ENCODE measurements around the gene RNF31. TPM values are rescaled to one million over a fixed set of nuclear protein-coding genes. Genes with fewer than 3 reads are reported as not detected.
A peak's percentile ranks its signal among the peaks of the same experiment; 100 is the strongest.

The RNF31 gene
- total and polyA plus RNA-seq, 2 of the 13 experiments (the other 11 are each of a cell fraction or from before 2014, with no cell fraction given), result 48.2 to 86.8 TPM

- TF ChIP-seq, protein P1, sequence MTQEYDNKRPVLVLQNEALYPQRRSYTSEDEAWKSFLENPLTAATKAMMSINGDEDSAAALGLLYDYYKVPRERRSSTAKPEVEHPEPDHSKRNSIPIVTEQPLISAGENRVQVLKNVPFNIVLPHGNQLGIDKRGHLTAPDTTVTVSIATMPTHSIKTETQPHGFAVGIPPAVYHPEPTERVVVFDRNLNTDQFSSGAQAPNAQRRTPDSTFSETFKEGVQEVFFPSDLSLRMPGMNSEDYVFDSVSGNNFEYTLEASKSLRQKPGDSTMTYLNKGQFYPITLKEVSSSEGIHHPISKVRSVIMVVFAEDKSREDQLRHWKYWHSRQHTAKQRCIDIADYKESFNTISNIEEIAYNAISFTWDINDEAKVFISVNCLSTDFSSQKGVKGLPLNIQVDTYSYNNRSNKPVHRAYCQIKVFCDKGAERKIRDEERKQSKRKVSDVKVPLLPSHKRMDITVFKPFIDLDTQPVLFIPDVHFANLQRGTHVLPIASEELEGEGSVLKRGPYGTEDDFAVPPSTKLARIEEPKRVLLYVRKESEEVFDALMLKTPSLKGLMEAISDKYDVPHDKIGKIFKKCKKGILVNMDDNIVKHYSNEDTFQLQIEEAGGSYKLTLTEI (CRISPR knock-in tag; conservative IDR thresholded peaks at IDR 0.05), result no peak
- TF ChIP-seq FOXK1 (CRISPR knock-in tag; IDR thresholded peaks at IDR 0.05; ENCODE audit: borderline replicate concordance, low read depth) (no peak), SUZ12 (IDR thresholded peaks at IDR 0.05; ENCODE audit: low read depth, low read length) (no peak), ZBTB43 (CRISPR knock-in tag; conservative IDR thresholded peaks at IDR 0.05) (0 out of 2 replicates have a peak, but pooled peaks have one; percentile 33), ZNF777 (CRISPR knock-in tag; IDR thresholded peaks at IDR 0.05) (0 out of 2 replicates have a peak, but pooled peaks have one; percentile 32), ZNF619 (CRISPR knock-in tag; IDR thresholded peaks at IDR 0.05) (0 out of 2 replicates have a peak, but pooled peaks have one; percentile 19), AGO2 (optimal IDR thresholded peaks at IDR 0.05; ENCODE audit: low read depth, low read length) (peak; percentile 86), MTF1 (CRISPR knock-in tag; IDR thresholded peaks at IDR 0.05) (0 out of 2 replicates have a peak, but pooled peaks have one; percentile 31), KAT7 (CRISPR knock-in tag; IDR thresholded peaks at IDR 0.05; ENCODE audit: borderline replicate concordance) (no peak), STAT6 (CRISPR knock-in tag; IDR thresholded peaks at IDR 0.05; ENCODE audit: borderline replicate concordance) (no peak), THAP7 (CRISPR knock-in tag; IDR thresholded peaks at IDR 0.05) (0 out of 2 replicates have a peak, but pooled peaks have one; percentile 80), ZMYM3 (CRISPR knock-in tag; IDR thresholded peaks at IDR 0.05) (0 out of 2 replicates have a peak, but pooled peaks have one; percentile 14), TSC22D2 (CRISPR knock-in tag; IDR thresholded peaks at IDR 0.05; ENCODE audit: borderline replicate concordance) (no peak), PITX1 (CRISPR knock-in tag; IDR thresholded peaks at IDR 0.05) (no peak), ZNF773 (CRISPR knock-in tag; IDR thresholded peaks at IDR 0.05; ENCODE audit: borderline replicate concordance) (0 out of 2 replicates have a peak, but pooled peaks have one; percentile 32), ZNF792 (CRISPR knock-in tag; IDR thresholded peaks at IDR 0.05) (no peak), ZC3H4 (CRISPR knock-in tag; IDR thresholded peaks at IDR 0.05; ENCODE audit: borderline replicate concordance) (0 out of 2 replicates have a peak, but pooled peaks have one; percentile 59), ZNF230 (CRISPR knock-in tag; IDR thresholded peaks at IDR 0.05) (no peak), CBX5 (CRISPR knock-in tag; IDR thresholded peaks at IDR 0.05; ENCODE audit: borderline replicate concordance) (peak; percentile 24; the same call in 1 of the 2 replicates), TEAD2 (CRISPR knock-in tag; IDR thresholded peaks at IDR 0.05) (peak; percentile 77), IRF9 (CRISPR knock-in tag; IDR thresholded peaks at IDR 0.05; ENCODE audit: borderline replicate concordance) (0 out of 2 replicates have a peak, but pooled peaks have one; percentile 37), RBFOX2 (IDR thresholded peaks at IDR 0.05; ENCODE audit: low read depth, low read length) (peak; percentile 76)
Observed at GRCh38 chr14:24098229-24098926, 48.9 kb upstream of the RNF31 start (continued).

Data from HepG2 (cell line).